Measurements from ENCODE around the gene PRSS33. TPM values are rescaled to one million over a fixed set of nuclear protein-coding genes. Genes with fewer than 3 reads are reported as not detected.

PRSS33 gene
- total RNA-seq, 1 experiment from 2014 or later, result not detected

DNA sequence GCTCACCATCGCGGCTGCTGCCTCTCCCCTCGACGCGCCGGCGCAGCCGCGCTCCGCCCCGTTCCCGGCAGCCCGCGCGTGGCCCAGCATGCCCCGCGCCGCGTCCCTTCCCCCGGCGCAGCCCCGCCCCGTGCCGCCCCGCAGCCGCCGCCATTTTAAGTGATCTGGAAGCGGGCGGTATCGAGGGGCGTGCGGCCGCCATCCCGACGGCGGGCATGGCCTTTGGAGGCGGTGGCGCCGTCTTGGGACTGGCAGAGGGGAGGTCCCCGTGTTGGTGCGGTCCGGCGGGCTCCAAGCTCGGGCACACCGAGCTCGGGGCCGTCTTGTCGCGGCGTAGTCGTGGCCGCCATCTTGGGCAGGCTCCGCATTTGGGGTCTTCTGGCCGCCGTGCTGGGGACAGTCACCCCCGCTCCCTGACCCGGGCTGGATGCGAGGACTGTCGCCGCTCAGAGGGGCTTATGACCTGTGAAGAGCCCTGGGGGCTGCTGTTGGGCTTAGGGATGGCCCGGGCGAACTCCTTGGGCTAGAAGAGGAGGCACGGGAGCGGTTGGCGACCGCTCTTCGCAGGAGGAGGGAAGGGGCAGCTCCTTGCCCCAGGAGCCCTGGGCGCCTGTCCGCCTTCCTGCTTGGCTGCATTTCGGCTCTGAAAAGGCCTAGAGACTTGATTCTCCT, 10.0 kb downstream of the PRSS33 start, which contains the start of gene ELOB:
TSS of gene ELOB (minus strand) at position 50 of the 672 bp plus-strand sequence. CDS start at position 9, 41 bp downstream.
- peak; percentile 77 for DNase-seq (ENCODE audit: low read depth)

- no peak for DNase-seq (ENCODE audit: low read depth)
Observed at GRCh38 chr16:2776500-2777139, 10.7 kb downstream of the PRSS33 start.

DNA sequence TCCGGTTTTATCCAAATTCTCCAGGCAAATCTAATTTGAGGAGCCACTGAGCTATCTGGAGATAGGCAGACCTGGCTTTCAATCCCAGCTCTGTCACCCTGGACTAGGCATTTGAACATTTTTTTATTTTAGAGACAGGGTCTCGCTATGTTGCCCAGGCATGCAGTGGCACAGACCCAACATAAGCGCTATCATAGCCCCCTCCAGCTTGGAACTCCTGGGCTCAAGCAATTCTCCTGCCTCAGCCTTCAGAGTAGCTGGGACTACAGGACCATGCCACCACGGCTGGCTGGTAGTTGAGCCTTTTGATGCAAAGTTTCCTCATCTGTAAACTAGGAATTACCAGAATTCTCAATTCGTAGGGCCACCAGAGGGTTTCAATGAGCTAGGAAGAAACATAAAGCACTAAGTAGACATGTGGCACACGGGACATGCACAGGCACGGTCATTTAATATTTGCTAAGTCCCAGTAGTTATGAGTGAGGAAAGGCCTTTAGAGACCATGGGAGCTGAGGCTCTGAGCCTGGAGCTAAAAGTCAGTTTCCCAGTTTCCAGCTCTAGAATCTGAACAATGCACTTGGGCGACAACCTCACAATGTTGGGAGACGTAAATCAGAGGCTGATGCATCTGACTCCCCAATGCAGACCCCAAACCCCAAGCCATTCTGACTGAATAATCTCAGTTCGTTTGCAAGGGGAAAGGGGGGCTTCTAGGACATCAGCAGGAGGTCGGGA, 11.4 kb downstream of the PRSS33 start:
- DNase-seq (ENCODE audit: low read depth), result no peak

- DNase-seq (ENCODE audit: low read depth), result no peak
Observed at GRCh38 chr16:2775131-2775716, 12.1 kb downstream of the PRSS33 start.

DNA sequence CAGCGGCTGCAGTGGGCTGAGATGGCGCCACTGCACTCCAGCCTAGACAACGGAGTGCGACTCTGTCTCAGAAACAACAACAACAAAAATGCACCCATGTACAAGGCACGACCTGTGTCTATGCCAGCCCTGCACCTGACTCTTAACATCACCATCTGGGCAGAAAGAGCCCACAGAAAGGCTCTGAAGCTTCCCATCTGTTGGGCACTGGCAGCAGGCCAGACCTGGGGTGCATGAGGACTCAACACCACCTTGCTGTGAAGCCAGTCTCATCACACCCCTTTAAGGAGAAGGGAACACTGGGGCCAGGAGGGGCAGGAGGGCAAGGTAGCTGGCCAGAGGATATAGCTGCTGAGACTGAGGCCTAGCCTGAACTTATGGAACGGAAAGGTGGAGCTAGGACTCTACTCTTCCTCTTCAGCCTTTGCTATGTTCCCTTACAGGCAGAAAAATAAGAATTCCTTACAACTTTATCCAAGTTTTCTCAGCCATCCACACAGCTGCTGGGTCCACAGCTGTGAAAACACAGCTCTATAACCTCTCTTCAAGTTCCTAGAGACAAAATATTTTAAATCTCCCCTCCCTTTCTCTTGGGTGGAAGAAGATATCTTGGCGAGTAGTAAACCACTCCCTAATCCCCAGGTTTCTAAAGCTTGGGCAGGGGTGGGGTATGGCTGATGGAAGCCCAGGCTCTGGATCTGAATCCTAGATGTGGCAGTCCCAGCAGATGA, 13.0 kb downstream of the PRSS33 start:
- DNase-seq (ENCODE audit: low read depth), result no peak

DNA sequence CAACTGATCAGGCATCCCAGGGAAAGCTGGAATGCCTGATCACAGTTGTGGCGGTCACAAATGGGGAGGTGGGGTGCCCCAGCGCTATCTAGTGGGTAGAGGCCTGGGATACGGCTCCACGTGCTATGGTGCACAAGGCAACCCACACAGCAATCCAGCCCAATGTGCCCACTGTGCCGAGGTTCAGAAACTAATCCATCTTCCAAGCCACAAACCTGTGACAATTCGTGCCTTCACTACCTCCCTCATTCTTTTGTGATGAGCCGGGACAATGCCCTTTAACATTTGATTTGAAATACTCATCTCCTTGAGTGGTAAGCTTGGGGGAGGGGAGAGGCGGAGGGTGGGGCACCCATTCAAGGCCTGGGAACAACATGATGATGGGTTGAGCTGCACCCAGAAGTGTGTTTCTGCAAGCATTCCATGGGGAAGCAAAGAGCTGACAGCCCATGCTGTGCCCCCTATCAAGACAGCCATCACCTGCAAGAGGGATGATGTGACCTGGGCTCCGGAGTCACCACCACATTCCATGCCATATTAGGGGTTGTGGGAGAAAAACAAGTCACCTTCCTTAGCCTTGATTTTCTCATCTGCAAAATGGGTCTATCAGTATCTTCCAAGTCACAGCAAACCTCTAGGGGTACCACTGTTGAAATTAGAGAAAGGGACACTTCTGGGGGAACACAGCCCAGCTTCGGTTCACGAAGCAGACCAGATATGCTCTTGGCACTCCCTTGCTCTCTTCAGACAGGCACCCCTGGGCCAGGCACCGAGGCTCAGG, 14.0 kb downstream of the PRSS33 start:
- peak; percentile 26 for DNase-seq (ENCODE audit: low read depth)

DNA sequence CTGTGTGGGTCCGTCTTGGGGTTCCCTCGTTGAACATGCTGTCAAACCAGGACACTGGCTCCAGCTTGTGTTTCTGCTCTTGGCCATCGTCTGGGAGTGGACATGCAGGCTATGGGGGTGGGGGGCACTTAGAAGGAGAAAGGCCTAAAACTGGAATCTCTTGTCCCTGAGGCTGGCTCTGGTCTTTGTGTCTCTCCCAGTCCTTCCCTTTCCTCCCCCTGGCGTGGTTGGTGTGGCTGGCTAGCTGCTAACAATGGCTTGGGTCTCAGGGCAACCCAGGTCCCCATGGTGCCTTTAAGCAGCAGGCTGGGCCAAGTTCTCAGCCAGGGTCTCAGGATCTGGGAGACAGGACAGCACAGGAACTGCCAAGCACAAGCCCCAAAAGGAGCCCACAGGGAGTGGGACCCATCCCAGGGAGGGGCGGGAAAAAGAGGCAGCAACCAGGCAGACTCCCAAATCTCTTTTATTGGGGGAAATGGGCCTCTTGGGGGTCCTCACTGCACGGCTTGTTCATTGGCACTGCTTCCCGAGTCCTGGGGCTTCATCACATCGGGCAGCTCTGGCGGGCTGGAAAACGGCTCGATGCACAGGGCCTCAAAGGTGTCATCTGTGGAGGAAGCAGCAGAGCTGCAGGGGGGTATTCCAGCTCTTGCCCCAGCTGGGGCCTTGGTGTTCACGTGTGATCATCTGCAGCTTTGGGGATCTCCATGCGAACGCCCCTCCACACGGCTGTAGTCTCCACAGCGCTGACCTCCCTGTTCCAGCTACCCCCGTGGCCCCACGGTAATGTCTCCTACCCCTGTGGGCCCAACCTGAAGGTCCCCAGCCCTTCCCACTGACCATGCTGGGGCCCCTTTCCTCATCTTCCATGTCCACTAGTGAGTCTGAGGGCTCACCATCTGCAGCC, 15.6 kb downstream of the PRSS33 start:
- no peak for DNase-seq (ENCODE audit: low read depth)

DNA sequence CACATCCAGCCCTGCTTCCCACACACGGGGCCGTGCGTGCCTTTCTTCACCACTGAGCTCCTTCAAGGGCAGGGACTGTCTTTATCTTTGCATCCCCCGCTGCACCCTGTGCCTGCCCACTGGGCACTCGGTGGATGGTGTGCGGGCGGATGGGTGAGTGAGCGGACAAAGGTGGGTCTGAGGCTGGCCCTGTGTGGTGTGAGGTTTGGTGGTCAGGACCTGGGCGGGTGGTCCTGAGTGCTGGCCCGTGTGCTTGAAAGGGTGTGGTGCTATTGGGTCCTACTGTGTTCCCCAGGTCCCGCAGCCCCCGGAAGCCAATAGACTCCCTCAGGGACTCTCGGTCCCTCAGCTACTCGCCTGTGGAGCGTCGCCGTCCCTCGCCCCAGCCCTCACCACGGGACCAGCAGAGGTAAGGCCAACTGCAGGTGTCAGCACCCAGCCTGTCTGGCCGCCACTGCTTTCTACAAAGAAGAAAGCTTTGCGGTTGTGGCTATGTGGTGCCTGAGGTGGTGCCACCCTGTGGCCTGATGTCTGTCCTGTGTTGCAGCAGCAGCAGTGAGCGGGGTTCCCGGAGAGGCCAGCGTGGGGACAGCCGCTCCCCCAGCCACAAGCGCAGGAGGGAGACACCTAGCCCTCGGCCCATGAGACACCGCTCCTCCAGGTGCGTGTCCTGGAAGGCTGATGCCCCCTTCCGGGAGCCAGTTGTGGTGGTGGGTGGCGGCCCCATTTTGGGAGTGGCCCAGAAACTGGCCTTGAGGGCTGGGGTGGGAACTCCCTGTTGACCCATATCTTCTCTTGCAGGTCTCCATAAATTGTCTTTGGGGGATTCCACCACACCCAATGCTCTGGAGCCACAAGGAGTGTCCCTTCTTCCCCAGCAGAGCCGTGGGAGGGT, 17.1 kb downstream of the PRSS33 start:
- DNase-seq (ENCODE audit: low read depth), result no peak

DNA sequence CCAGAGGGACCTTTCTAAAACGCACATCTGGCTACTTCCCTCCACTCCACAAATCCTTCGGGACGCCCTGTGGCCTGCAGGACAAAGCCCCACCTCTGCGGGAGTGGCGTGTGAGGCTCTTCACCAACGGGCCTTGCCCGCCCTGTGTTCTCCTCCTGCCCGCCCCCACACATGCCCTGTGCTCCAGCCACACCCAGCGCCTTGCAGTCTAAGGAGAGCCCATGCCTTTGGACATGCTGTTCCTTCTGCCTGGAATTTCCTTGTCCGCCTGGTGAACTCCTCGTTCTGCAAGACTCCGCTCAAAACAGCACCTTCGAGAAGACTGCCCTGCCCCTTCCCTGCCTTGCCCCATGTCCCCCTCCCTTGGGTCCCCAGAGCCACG, 17.7 kb downstream of the PRSS33 start:
- DNase-seq (ENCODE audit: low read depth), result no peak

GRCh38 chr16:2769100-2769529, 18.2 kb downstream of the PRSS33 start:
- DNase-seq (ENCODE audit: low read depth), result no peak

GRCh38 chr16:2768403-2769089, 18.8 kb downstream of the PRSS33 start:
- no peak for DNase-seq (ENCODE audit: low read depth)

GRCh38 chr16:2767891-2768290, 19.5 kb downstream of the PRSS33 start:
- no peak for DNase-seq (ENCODE audit: low read depth)

- DNase-seq (ENCODE audit: low read depth), result no peak
Observed at GRCh38 chr16:2767140-2767731, 20.1 kb downstream of the PRSS33 start.

DNA sequence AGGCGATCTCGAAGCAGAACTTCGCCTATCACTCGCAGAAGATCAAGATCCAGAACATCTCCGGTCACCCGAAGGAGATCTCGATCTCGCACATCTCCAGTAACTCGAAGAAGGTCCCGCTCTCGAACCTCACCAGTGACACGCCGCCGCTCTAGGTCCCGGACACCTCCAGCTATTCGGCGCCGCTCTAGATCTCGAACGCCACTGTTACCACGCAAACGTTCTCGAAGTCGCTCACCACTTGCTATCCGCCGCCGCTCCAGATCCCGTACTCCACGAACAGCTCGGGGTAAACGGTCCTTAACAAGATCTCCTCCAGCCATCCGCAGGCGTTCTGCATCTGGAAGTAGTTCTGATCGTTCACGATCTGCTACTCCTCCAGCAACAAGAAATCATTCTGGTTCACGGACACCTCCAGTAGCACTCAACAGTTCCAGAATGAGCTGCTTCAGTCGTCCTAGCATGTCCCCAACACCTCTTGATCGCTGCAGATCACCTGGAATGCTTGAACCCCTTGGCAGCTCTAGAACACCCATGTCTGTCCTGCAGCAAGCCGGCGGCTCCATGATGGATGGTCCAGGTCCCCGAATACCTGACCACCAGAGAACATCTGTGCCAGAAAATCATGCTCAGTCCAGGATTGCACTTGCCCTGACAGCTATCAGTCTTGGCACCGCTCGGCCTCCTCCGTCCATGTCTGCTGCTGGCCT, 20.8 kb downstream of the PRSS33 start:
- DNase-seq (ENCODE audit: low read depth), result no peak

DNA sequence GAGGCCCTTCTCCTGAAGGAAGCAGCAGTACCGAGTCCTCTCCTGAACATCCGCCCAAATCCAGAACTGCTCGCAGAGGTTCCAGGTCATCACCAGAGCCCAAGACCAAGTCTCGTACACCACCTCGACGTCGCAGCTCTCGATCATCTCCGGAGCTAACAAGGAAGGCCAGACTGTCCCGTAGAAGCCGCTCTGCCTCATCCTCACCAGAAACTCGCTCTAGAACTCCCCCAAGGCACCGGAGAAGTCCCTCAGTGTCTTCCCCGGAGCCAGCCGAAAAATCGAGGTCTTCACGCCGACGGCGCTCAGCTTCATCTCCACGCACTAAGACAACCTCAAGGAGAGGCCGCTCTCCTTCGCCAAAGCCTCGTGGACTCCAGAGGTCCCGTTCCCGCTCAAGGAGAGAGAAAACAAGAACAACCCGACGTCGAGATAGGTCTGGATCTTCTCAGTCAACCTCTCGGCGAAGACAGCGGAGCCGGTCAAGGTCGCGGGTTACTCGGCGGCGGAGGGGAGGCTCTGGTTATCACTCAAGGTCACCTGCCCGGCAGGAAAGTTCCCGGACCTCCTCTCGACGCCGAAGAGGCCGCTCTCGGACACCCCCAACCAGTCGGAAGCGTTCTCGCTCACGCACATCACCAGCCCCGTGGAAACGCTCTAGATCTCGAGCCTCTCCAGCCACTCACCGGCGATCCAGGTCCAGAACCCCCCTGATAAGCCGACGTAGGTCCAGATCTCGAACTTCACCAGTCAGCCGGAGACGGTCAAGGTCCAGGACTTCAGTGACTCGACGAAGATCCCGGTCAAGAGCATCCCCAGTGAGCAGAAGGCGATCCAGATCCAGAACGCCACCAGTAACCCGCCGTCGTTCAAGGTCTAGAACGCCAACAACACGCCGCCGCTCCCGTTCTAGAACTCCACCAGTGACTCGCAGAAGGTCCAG, 21.6 kb downstream of the PRSS33 start:
- no peak for DNase-seq (ENCODE audit: low read depth)

DNA sequence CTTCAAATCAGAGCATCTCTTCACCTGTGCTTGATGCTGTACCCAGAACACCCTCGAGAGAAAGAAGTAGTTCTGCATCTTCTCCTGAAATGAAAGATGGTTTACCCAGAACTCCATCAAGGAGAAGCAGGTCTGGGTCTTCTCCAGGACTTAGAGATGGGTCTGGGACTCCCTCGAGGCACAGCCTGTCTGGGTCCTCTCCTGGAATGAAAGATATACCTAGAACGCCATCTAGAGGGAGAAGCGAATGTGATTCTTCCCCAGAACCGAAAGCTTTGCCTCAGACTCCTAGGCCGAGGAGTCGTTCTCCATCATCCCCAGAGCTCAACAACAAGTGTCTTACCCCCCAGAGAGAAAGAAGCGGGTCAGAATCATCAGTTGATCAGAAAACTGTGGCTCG, 22.6 kb downstream of the PRSS33 start:
- DNase-seq (ENCODE audit: low read depth), result no peak

Measured in RPMI7951 (cell line).